A549 (cell line): Measurements from ENCODE around the gene NTRK1. TPM values are rescaled to one million over a fixed set of nuclear protein-coding genes. Genes with fewer than 3 reads are reported as not detected.

Experiments
- ATAC-seq, 2 experiments: fragments of 200-7000 bp in 1 of 2; fragments of >200 bp in 1 of 2; cut with Nextera tagmentation in 1 of 2; cut with Tn5 transposase in 1 of 2; 3 replicates each; pipeline versions ENCODE4 v1.8.0 to v1.9.1; 2018 to 2020; ENCODE audit warnings: mild to moderate bottlenecking in 1 of 2, moderate library complexity in 1 of 2
- CTCF ChIA-PET: fragments of 300-600 bp; sonication (Branson Sonifier 250); formaldehyde crosslinking; extraction: SDS; loops from one replicate; lab custom pipeline; 2021; ENCODE audit warnings: antibody characterized with exemption, inconsistent platforms; lab: Yijun Ruan, JAX
- POLR2A ChIA-PET: fragments of 350-600 bp; formaldehyde crosslinking; extraction: SDS; loops from one replicate; lab custom pipeline; 2021; ENCODE audit warnings: antibody characterized with exemption, inconsistent platforms; lab: Yijun Ruan, JAX
- DNase-seq, 2 experiments: peaks; one replicate each; pipeline versions ENCODE4 v3.0.0 to v3.0.0-alpha.2; 2011 to 2016; ENCODE audit warnings: low read depth in 1 of 2, low spot score in 1 of 2
- FAIRE-seq: peaks from 2 replicates; lab custom pipeline; 2011; peaks lifted over from hg19 to GRCh38; lab: Jason Lieb, UNC
- H3K27ac ChIP-seq, 2 experiments: fragments of >200 bp; sonication (Bioruptor Twin); formaldehyde crosslinking; 3 replicates each; pipeline ENCODE4 v1.5.1; 2016 to 2017
- H3K4me1 ChIP-seq: fragments of >200 bp; sonication (Bioruptor Twin); formaldehyde crosslinking; 3 replicates; pipeline ENCODE4 v1.6.1; 2016
- H3K4me2 ChIP-seq: fragments of >200 bp; sonication (Bioruptor Twin); formaldehyde crosslinking; 3 replicates; pipeline ENCODE4 v1.6.1; 2016
- H3K4me3 ChIP-seq: fragments of >200 bp; sonication (Bioruptor Twin); formaldehyde crosslinking; 3 replicates; pipeline ENCODE4 v1.5.1; 2016
- H3K9me3 ChIP-seq: fragments of >200 bp; sonication (Bioruptor Twin); formaldehyde crosslinking; 3 replicates; pipeline ENCODE4 v1.6.1; 2016
- CBX8 ChIP-seq: fragments of 200-600 bp; sonication (generic); IDR thresholded peaks from 2 replicates; pipeline ENCODE4 v1.6.1; 2016
- CEBPB ChIP-seq, 2 experiments: fragments of >200 bp in 1 of 2; sonication (Bioruptor Twin) in 1 of 2; formaldehyde crosslinking in 1 of 2; IDR thresholded peaks; 2 replicates each; pipeline ENCODE4 v1.6.1; 2012 to 2016
- CHD2 ChIP-seq: fragments of 150-350 bp; IDR thresholded peaks from 2 replicates; pipeline ENCODE4 v1.6.1; 2014; ENCODE audit warnings: low read length; ENCODE audit not compliant: partially characterized antibody
- FOXS1 ChIP-seq: fragments of 250-450 bp; sonication (Bioruptor Pico); IDR thresholded peaks from 2 replicates; pipeline ENCODE4 v1.5.0; 2020; ENCODE audit warnings: mild to moderate bottlenecking, moderate library complexity
- GATA3 ChIP-seq: IDR thresholded peaks from 2 replicates; pipeline ENCODE4 v1.6.1; 2012; ENCODE audit warnings: borderline replicate concordance
- HDAC2 ChIP-seq: fragments of 200-600 bp; sonication (generic); IDR thresholded peaks from 2 replicates; pipeline ENCODE4 v1.6.1; 2016
- HEYL ChIP-seq: fragments of 250-450 bp; sonication (Bioruptor Pico); IDR thresholded peaks from 2 replicates; pipeline ENCODE4 v1.8.0; 2021; ENCODE audit warnings: mild to moderate bottlenecking, moderate library complexity
- HOXB13 ChIP-seq: fragments of 250-450 bp; sonication (Bioruptor Pico); IDR thresholded peaks from 2 replicates; pipeline ENCODE4 v1.5.0; 2020; ENCODE audit warnings: low read depth, mild to moderate bottlenecking, moderate library complexity
- JUN ChIP-seq, 2 experiments: fragments of >200 bp; sonication (Bioruptor Twin); formaldehyde crosslinking; IDR thresholded peaks; 2 replicates in 1 of 2; 3 replicates in 1 of 2; pipeline ENCODE4 v1.6.1; 2016 to 2017
- JUNB ChIP-seq: fragments of >200 bp; sonication (Bioruptor Twin); formaldehyde crosslinking; IDR thresholded peaks from 2 replicates; pipeline ENCODE4 v1.6.1; 2016
- KDM1A ChIP-seq: fragments of 200-600 bp; sonication (generic); IDR thresholded peaks from 2 replicates; pipeline ENCODE4 v1.6.1; 2016; ENCODE audit warnings: low read depth, mild to moderate bottlenecking
- NFE2L2 ChIP-seq: fragments of 150-350 bp; conservative IDR thresholded peaks from 2 replicates; pipeline ENCODE4 v1.6.1; 2014; ENCODE audit warnings: low read length
- RAD21 ChIP-seq, 2 experiments: fragments of >200 bp in 1 of 2; sonication (Bioruptor Twin) in 1 of 2; formaldehyde crosslinking in 1 of 2; IDR thresholded peaks in 1 of 2; conservative IDR thresholded peaks in 1 of 2; 2 replicates in 1 of 2; 3 replicates in 1 of 2; pipeline ENCODE4 v1.6.1; 2012 to 2018; ENCODE audit warnings: inconsistent platforms in 1 of 2
- RCOR1 ChIP-seq: fragments of 150-350 bp; IDR thresholded peaks from 2 replicates; pipeline ENCODE4 v1.6.1; 2014; ENCODE audit warnings: antibody characterized with exemption, low read length, low read depth
- RFX5 ChIP-seq: fragments of 450-650 bp; IDR thresholded peaks from 2 replicates; pipeline ENCODE4 v1.7.1; 2014; ENCODE audit warnings: antibody characterized with exemption, mild to moderate bottlenecking, moderate library complexity
- SMC3 ChIP-seq: fragments of >200 bp; sonication (Bioruptor Twin); formaldehyde crosslinking; IDR thresholded peaks from 3 replicates; pipeline ENCODE4 v1.6.1; 2018; ENCODE audit warnings: inconsistent platforms
- TP53 ChIP-seq: fragments of 250-450 bp; sonication (Bioruptor Pico); IDR thresholded peaks from 2 replicates; pipeline ENCODE4 v1.5.0; 2021; ENCODE audit warnings: mild to moderate bottlenecking, moderate library complexity
- ZFP36 ChIP-seq: fragments of 450-650 bp; IDR thresholded peaks from 2 replicates; pipeline ENCODE4 v1.6.1; 2014; ENCODE audit warnings: borderline replicate concordance; ENCODE audit not compliant: partially characterized antibody
- WGBS: methylation state at CpG from one replicate; pipeline ENCODE4 v1.1.6; 2017; ENCODE audit errors: missing lambda C conversion rate; 5-methylcytosine and 5-hydroxymethylcytosine counted together
- polyA plus RNA-seq, 4 experiments: library from polyadenylated mRNA; depleted of rRNA in 3 of 4; stranded (reverse); fragments of >200 nt; fragmentation: RNase III in 1 of 4; extraction: RNeasy Plus Mini Kit Qiagen cat#74134 plus additional on column Dnase treatment in 1 of 4; gene quantifications; 2 replicates in 3 of 4; 3 replicates in 1 of 4; pipeline ENCODE4 v1.2.3, GENCODE V29; 2011 to 2017
- TF ChIP-seq, protein P1 (sequence below): IDR thresholded peaks from 2 replicates; pipeline ENCODE4 v1.6.1; 2012
- TF ChIP-seq, protein P2 (sequence below): fragments of 450-650 bp; IDR thresholded peaks from 2 replicates; pipeline ENCODE4 v1.6.1; 2014; ENCODE audit warnings: antibody characterized with exemption
- TF ChIP-seq, protein P3 (sequence below): IDR thresholded peaks from 2 replicates; pipeline ENCODE4 v1.6.1; 2012; ENCODE audit warnings: low read depth, borderline replicate concordance
- TF ChIP-seq, protein P4 (sequence below): fragments of >200 bp; sonication (Bioruptor Twin); formaldehyde crosslinking; IDR thresholded peaks from 3 replicates; pipeline ENCODE4 v1.5.1; 2016

NTRK1 gene
- polyA plus RNA-seq, 2 of the 4 experiments (the other 2 are of a cell fraction): 0.05 to 0.18 TPM

DNA sequence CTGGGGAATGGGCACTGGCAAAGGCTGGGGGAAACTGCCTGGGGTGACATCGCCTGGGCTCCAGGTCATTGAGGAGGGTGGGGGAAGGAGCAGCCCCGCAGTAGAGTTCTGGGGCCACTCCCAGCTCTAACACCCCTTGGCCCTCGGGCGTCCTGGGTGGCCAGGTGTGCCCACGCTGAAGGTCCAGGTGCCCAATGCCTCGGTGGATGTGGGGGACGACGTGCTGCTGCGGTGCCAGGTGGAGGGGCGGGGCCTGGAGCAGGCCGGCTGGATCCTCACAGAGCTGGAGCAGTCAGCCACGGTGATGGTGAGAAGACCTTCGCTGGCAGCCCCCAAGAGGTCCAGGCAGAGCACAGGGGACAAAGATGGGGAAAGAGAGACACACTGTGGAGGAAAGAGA, 7.7 kb downstream of the NTRK1 start:
- ATAC-seq: no peak
- H3K27ac ChIP-seq: no peak overlapping the region
- CTCF ChIA-PET: interaction anchor here (1.0 to 10.5 kb wide), 6 partner anchors 8 to 179 kb away, joined by 4 to 102 read pairs (median 14); partner anchors contain the start of genes INSRR, NTRK1 and PEAR1
- H3K9me3 ChIP-seq: no peaks in the 10 kb centered on the region
- FAIRE-seq: no peak
- H3K4me1 ChIP-seq: peaks cover 13% of the 10 kb centered on the region
- H3K4me2 ChIP-seq: no peak overlapping the region
- WGBS: 74% methylated on average over 13 of the region's 13 CpGs
- POLR2A ChIA-PET: no interaction called here
- H3K4me3 ChIP-seq: no peak overlapping the region
- TF ChIP-seq TP53 (no peak), RAD21 (conservative IDR thresholded peaks at IDR 0.05 in 1 of 2, IDR thresholded peaks at IDR 0.05 in 1 of 2) (no peak)
- no peak for DNase-seq

DNA sequence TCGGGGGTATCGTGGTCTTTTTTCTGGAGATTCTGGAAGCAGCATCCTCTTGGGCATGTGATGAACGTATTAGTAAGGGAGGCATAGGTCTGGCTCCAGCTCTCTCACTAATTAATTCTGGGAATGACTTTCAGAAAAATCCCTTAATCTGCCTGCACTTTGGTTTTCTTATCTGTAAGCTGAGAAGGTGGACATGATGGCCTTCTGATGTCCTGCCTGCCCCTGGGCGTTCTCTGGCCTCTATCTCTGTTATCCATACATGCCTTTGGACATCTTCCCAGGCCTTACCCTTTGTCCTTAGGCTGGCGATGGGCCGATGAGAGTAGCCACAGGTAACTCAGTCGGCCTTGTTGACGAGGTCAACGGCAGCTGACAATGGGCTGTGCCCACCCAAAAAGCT, 8.8 kb downstream of the NTRK1 start:
- Histone ChIP-seq H3K4me3 (no peak overlapping the region), H3K4me2 (no peak overlapping the region), H3K4me1 (peaks cover 13% of the 10 kb centered on the region), H3K9me3 (no peaks in the 10 kb centered on the region), H3K27ac (no peak overlapping the region)
- DNase-seq (no peak), ATAC-seq (no peak), FAIRE-seq (no peak)
- WGBS: 89% methylated on average over 9 of the region's 9 CpGs
- POLR2A ChIA-PET: no interaction called here
- CTCF ChIA-PET: interaction anchor here (0.6 to 10.5 kb wide), 14 partner anchors 9 to 184 kb away, joined by 3 to 102 read pairs (median 6); partner anchors contain the start of genes INSRR, NTRK1 and PEAR1
- TF ChIP-seq CBX8: no peak

DNA sequence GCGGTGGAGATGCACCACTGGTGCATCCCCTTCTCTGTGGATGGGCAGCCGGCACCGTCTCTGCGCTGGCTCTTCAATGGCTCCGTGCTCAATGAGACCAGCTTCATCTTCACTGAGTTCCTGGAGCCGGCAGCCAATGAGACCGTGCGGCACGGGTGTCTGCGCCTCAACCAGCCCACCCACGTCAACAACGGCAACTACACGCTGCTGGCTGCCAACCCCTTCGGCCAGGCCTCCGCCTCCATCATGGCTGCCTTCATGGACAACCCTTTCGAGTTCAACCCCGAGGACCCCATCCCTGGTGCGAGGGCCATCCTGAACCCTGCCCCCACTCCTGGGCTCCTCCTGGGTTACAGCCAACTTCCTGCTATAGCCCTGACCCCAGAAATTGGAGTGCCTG, 13.0 kb downstream of the NTRK1 start:
- H3K4me1 ChIP-seq: peaks cover 13% of the 10 kb centered on the region
- WGBS: 89% methylated on average over 16 of the region's 18 CpGs
- H3K4me2 ChIP-seq: no peak overlapping the region
- FAIRE-seq: no peak
- no peaks in the 10 kb centered on the region for H3K9me3 ChIP-seq
- TF ChIP-seq, protein P1, sequence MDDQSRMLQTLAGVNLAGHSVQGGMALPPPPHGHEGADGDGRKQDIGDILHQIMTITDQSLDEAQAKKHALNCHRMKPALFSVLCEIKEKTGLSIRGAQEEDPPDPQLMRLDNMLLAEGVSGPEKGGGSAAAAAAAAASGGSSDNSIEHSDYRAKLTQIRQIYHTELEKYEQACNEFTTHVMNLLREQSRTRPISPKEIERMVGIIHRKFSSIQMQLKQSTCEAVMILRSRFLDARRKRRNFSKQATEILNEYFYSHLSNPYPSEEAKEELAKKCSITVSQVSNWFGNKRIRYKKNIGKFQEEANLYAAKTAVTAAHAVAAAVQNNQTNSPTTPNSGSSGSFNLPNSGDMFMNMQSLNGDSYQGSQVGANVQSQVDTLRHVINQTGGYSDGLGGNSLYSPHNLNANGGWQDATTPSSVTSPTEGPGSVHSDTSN: no peak
- TF ChIP-seq JUNB: no peak
- no peak for TF ChIP-seq SMC3
- no peak for TF ChIP-seq RCOR1
- no peak for TF ChIP-seq JUN (IDR thresholded peaks at IDR 0.05)
- no peak for TF ChIP-seq HOXB13
- TF ChIP-seq CHD2: no peak
- no peak for TF ChIP-seq GATA3
- TF ChIP-seq, all 56 proteins: peak for 0
- no peak for ATAC-seq
- H3K27ac ChIP-seq: no peak overlapping the region
- POLR2A ChIA-PET: no interaction called here
- CTCF ChIA-PET: interaction anchor here (0.6 to 20.8 kb wide), 11 partner anchors 10 to 214 kb away, joined by 3 to 239 read pairs (median 5); partner anchors contain the start of genes INSRR, NTRK1 and PEAR1
- DNase-seq: no peak
- H3K4me3 ChIP-seq: no peak overlapping the region

DNA sequence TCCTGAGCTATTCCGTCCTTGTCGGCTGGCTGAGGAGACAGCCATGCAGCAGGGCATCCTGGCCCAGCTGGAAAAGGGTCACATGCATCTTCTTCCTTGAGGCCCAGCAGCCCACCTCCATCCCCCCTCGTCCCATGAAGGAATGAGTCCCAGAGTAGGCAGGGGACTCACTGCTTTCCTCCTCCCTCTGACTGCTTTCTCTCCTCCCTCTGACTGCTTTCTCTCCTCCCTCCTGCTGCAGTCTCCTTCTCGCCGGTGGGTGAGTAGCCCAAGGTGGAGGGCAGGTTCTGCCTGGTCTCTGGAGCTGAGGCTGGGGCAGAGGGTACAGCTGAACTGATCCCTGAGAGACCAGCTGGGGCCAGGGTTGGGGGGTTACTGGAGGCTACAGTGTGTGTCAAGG, 13.5 kb downstream of the NTRK1 start:
- no peaks in the 10 kb centered on the region for H3K9me3 ChIP-seq
- DNase-seq (no peak), FAIRE-seq (no peak)
- H3K27ac ChIP-seq: no peak overlapping the region
- ChIA-PET CTCF (interaction anchor here (0.6 to 20.8 kb wide), 11 partner anchors 10 to 215 kb away, joined by 3 to 239 read pairs (median 5); partner anchors contain the start of genes INSRR, NTRK1 and PEAR1), POLR2A (no interaction called here)
- H3K4me1 ChIP-seq: peaks cover 13% of the 10 kb centered on the region
- no peak for TF ChIP-seq NFE2L2
- TF ChIP-seq, protein P2, sequence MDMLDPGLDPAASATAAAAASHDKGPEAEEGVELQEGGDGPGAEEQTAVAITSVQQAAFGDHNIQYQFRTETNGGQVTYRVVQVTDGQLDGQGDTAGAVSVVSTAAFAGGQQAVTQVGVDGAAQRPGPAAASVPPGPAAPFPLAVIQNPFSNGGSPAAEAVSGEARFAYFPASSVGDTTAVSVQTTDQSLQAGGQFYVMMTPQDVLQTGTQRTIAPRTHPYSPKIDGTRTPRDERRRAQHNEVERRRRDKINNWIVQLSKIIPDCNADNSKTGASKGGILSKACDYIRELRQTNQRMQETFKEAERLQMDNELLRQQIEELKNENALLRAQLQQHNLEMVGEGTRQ: no peak
- TF ChIP-seq FOXS1: no peak
- TF ChIP-seq CEBPB (IDR thresholded peaks at IDR 0.05): no peak
- no peak for TF ChIP-seq ZFP36
- TF ChIP-seq CBX8: no peak
- TF ChIP-seq, protein P3, sequence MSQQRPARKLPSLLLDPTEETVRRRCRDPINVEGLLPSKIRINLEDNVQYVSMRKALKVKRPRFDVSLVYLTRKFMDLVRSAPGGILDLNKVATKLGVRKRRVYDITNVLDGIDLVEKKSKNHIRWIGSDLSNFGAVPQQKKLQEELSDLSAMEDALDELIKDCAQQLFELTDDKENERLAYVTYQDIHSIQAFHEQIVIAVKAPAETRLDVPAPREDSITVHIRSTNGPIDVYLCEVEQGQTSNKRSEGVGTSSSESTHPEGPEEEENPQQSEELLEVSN: no peak
- no peak for TF ChIP-seq HDAC2
- no peak for TF ChIP-seq HEYL (CRISPR knock-in tag)
- TF ChIP-seq, protein P4, sequence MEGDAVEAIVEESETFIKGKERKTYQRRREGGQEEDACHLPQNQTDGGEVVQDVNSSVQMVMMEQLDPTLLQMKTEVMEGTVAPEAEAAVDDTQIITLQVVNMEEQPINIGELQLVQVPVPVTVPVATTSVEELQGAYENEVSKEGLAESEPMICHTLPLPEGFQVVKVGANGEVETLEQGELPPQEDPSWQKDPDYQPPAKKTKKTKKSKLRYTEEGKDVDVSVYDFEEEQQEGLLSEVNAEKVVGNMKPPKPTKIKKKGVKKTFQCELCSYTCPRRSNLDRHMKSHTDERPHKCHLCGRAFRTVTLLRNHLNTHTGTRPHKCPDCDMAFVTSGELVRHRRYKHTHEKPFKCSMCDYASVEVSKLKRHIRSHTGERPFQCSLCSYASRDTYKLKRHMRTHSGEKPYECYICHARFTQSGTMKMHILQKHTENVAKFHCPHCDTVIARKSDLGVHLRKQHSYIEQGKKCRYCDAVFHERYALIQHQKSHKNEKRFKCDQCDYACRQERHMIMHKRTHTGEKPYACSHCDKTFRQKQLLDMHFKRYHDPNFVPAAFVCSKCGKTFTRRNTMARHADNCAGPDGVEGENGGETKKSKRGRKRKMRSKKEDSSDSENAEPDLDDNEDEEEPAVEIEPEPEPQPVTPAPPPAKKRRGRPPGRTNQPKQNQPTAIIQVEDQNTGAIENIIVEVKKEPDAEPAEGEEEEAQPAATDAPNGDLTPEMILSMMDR: no peak
- TF ChIP-seq KDM1A: no peak
- TF ChIP-seq RFX5: no peak
- TF ChIP-seq, all 56 proteins: peak for 0
- Histone ChIP-seq H3K4me2 (no peak overlapping the region), H3K4me3 (no peak overlapping the region)
- 78% methylated on average over 5 of the region's 5 CpGs for WGBS
- ATAC-seq: no peak
